Stimulated activated CD8-positive, alpha-beta memory T cell treated with anti-CD3 and anti-CD28 coated beads, Interleukin-12 subunit alpha, Interleukin-12 subunit beta, amount 100 ng/mL, for 1 hour (primary cell): Measurements from ENCODE around the gene APOM.

Experiments
- DNase-seq: peaks from one replicate; pipeline ENCODE4 v3.0.0-alpha.2; 2020; ENCODE audit warnings: low read depth

Gene APOM

GRCh38 chr6:31631209-31631608 lies 24.5 kb upstream of the APOM start:
- DNase-seq = no peak

GRCh38 chr6:31631681-31632278 lies 23.9 kb upstream of the APOM start:
- no peak for DNase-seq

GRCh38 chr6:31632279-31632946 lies 23.3 kb upstream of the APOM start:
- DNase-seq = no peak

GRCh38 chr6:31633447-31633846 lies 22.2 kb upstream of the APOM start:
- DNase-seq = no peak

- no peak for DNase-seq
Observed at GRCh38 chr6:31634131-31634530, 21.6 kb upstream of the APOM start.

GRCh38 chr6:31634969-31635575 lies 20.6 kb upstream of the APOM start:
- DNase-seq = no peak

GRCh38 chr6:31636698-31637596 lies 18.7 kb upstream of the APOM start:
- DNase-seq = no peak

- no peak for DNase-seq
Observed at GRCh38 chr6:31639043-31639442, 16.7 kb upstream of the APOM start.

GRCh38 chr6:31639449-31639861 lies 16.2 kb upstream of the APOM start:
- DNase-seq = no peak

GRCh38 chr6:31640612-31641011 lies 15.1 kb upstream of the APOM start:
- no peak for DNase-seq

GRCh38 chr6:31641370-31641769 lies 14.3 kb upstream of the APOM start:
- DNase-seq = no peak

GRCh38 chr6:31642798-31643570 lies 12.7 kb upstream of the APOM start:
- no peak for DNase-seq

GRCh38 chr6:31643818-31644454 lies 11.8 kb upstream of the APOM start:
- no peak for DNase-seq

GRCh38 chr6:31645325-31645724 lies 10.4 kb upstream of the APOM start:
- no peak for DNase-seq

- DNase-seq = no peak
Observed at GRCh38 chr6:31651602-31652191, 4.0 kb upstream of the APOM start.

- DNase-seq = peak; percentile 75
Observed at GRCh38 chr6:31652925-31653724, 2.6 kb upstream of the APOM start.

GRCh38 chr6:31654574-31655348 lies 933 bp upstream of the APOM start:
- DNase-seq = no peak

GRCh38 chr6:31657406-31658157 lies 1.9 kb downstream of the APOM start:
- no peak for DNase-seq
